Calu3 (cell line): ENCODE results near the gene HPSE2. TPM values are rescaled to one million over a fixed set of nuclear protein-coding genes. Genes with fewer than 3 reads are reported as not detected.

Experiments used
- BruUV-seq: library from RNA; stranded (reverse); fragments of 400-500 nt; replicated peaks from 2 replicates; lab custom pipeline; 2021; lab: Mats Ljungman, UMichigan
- CTCF ChIA-PET: fragments of 300-600 bp; sonication (Branson Sonifier 250); formaldehyde crosslinking; loops from one replicate; lab custom pipeline; 2022; ENCODE audit warnings: antibody characterized with exemption; lab: Charles Lee
- DNase-seq: peaks from one replicate; pipeline ENCODE4 v3.0.0; 2022
- H3K27ac Mint-ChIP-seq: one replicate; pipeline ENCODE4 v1.8.0; 2022; ENCODE audit warnings: mixed read lengths; ENCODE audit not compliant: unreplicated experiment
- H3K27me3 Mint-ChIP-seq: one replicate; pipeline ENCODE4 v1.8.0; 2022; ENCODE audit warnings: mixed read lengths; ENCODE audit not compliant: unreplicated experiment
- H3K36me3 Mint-ChIP-seq: one replicate; pipeline ENCODE4 v1.8.0; 2022; ENCODE audit warnings: mild to moderate bottlenecking, moderate library complexity, mixed read lengths; ENCODE audit not compliant: insufficient read depth, unreplicated experiment
- H3K4me1 Mint-ChIP-seq: one replicate; pipeline ENCODE4 v1.8.0; 2022; ENCODE audit warnings: mild to moderate bottlenecking, low read depth, mixed read lengths; ENCODE audit not compliant: unreplicated experiment
- H3K4me3 Mint-ChIP-seq: one replicate; pipeline ENCODE4 v1.8.0; 2022; ENCODE audit warnings: mild to moderate bottlenecking, low read depth, moderate library complexity, mixed read lengths; ENCODE audit not compliant: unreplicated experiment
- H3K9me3 Mint-ChIP-seq: one replicate; pipeline ENCODE4 v1.8.0; 2022; ENCODE audit warnings: low read depth, mixed read lengths; ENCODE audit not compliant: unreplicated experiment
- intact Hi-C: fragments of 100-400 bp; cut with micrococcal nuclease; formaldehyde crosslinking; loops from one replicate; pipeline ENCODE4 v1.10.0; 2022; ENCODE audit not compliant: unreplicated experiment
- total RNA-seq: library from RNA; stranded (reverse); gene quantifications from 2 replicates; pipeline ENCODE4 v1.2.3, GENCODE V29; 2022
- TF ChIP-seq, protein P1 (sequence below): fragments of 200-600 bp; IDR thresholded peaks from one replicate; pipeline ENCODE4 v1.8.0; 2022; ENCODE audit warnings: antibody characterized with exemption; ENCODE audit not compliant: unreplicated experiment

HPSE2 gene
- total RNA-seq, 1 experiment from 2014 or later, result not detected

DNA sequence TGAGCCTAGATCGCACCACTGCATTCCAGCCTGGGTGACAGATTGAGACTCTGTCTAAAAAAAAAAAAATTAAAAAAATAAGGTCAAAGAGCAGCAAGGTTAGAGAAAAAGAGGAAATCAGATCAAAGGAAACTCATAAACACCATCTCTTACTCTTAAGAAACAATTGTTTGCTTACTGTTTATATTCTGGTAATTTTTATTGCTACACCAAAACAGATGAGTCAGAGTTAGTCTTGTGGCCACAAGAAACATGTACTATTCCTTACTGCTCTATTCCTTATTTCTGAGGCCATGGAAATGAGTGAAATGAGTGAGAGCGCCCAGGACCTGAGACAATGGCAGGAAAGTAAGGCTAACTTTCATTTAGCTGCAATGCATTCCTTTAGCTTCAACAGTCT is 387.3 kb downstream of the HPSE2 start:
- no peaks in the 10 kb centered on the region for H3K9me3 Mint-ChIP-seq
- intact Hi-C loops, result no loop called here
- no peak overlapping the region for H3K27ac Mint-ChIP-seq
- H3K4me3 Mint-ChIP-seq, result no peak overlapping the region
- H3K27me3 Mint-ChIP-seq, result peaks cover 28% of the 10 kb centered on the region
- DNase-seq, result no peak
- H3K36me3 Mint-ChIP-seq, result no peaks in the 10 kb centered on the region
- no peaks in the 10 kb centered on the region for H3K4me1 Mint-ChIP-seq
- TF ChIP-seq, protein P1, sequence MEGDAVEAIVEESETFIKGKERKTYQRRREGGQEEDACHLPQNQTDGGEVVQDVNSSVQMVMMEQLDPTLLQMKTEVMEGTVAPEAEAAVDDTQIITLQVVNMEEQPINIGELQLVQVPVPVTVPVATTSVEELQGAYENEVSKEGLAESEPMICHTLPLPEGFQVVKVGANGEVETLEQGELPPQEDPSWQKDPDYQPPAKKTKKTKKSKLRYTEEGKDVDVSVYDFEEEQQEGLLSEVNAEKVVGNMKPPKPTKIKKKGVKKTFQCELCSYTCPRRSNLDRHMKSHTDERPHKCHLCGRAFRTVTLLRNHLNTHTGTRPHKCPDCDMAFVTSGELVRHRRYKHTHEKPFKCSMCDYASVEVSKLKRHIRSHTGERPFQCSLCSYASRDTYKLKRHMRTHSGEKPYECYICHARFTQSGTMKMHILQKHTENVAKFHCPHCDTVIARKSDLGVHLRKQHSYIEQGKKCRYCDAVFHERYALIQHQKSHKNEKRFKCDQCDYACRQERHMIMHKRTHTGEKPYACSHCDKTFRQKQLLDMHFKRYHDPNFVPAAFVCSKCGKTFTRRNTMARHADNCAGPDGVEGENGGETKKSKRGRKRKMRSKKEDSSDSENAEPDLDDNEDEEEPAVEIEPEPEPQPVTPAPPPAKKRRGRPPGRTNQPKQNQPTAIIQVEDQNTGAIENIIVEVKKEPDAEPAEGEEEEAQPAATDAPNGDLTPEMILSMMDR, result no peak
- no TSS peak for BruUV-seq
- CTCF ChIA-PET, result no interaction called here

DNA sequence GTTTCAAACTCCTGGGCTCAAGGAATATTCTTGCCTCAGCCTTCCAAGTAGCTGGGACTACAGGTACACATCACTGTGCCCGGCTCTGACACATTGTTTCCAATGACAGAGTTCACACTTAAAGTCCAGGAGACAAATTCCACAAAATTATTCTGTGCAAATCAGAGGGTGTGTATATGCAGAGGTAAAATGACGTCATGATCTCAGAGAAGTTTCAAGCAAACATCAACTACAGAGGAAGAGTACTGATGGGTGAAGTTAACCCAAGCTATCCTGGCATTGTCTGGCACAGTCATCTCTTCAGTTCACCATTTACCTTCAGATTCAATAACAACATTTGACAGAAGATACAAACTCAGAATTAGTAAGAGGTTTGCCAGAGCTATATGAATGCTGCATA is 388.9 kb downstream of the HPSE2 start:
- H3K4me3 Mint-ChIP-seq, result no peak overlapping the region
- no peak overlapping the region for H3K27ac Mint-ChIP-seq
- H3K36me3 Mint-ChIP-seq, result no peaks in the 10 kb centered on the region
- H3K9me3 Mint-ChIP-seq, result no peaks in the 10 kb centered on the region
- BruUV-seq, result no TSS peak
- peaks cover 23% of the 10 kb centered on the region for H3K27me3 Mint-ChIP-seq
- DNase-seq, result no peak
- H3K4me1 Mint-ChIP-seq, result no peaks in the 10 kb centered on the region
- intact Hi-C loops, result no loop called here
- CTCF ChIA-PET, result no interaction called here
- TF ChIP-seq, protein P1, result no peak

DNA sequence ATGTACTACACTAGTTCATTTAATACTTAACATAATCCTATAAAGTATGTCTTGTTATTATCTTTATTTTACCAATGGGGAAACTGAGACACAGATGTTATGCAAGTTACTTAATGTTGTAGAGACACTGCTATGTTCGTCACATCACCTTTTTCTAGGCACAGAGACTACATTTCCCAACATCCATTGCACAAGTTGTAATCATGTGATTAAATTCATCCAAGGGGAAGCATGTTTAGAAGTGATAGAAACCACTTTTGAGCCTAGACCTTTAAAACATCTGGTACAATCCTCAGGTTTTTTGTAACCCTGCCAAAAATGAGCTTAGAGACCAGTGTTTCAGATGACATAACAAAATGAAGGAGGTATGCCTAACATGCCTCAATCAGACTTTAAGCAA is 402.1 kb downstream of the HPSE2 start:
- TF ChIP-seq, protein P1, result no peak
- CTCF ChIA-PET, result no interaction called here
- intact Hi-C loops, result no loop called here

DNA sequence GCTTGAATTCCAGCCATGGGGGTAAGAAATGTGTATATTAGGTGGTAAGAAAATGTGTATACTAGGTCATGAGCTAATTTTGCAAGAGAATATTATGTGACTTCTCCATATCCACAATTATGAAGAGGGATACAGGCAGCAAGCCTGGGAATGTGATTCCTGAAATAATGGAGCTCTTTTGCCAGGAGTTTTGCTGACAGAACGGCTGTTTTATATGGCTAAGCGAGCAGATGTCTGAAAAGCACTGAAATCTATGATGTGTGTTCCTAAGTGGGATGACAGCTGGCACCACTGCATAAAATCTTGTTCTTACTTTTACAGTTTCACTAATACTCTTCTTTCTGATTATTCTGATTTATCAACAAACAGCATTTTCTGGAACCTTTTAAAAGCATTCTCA is 402.9 kb downstream of the HPSE2 start:
- intact Hi-C loops, result no loop called here
- CTCF ChIA-PET, result no interaction called here
- Mint-ChIP-seq H3K27me3 (no peaks in the 10 kb centered on the region), H3K27ac (no peak overlapping the region), H3K4me3 (no peak overlapping the region), H3K9me3 (no peaks in the 10 kb centered on the region), H3K4me1 (no peaks in the 10 kb centered on the region), H3K36me3 (no peaks in the 10 kb centered on the region)
- no peak for DNase-seq
- BruUV-seq, result no TSS peak
- TF ChIP-seq, protein P1, result no peak

More for the DNA sequence above, 402.1 kb downstream of the HPSE2 start:
- Mint-ChIP-seq H3K27ac (no peak overlapping the region), H3K36me3 (no peaks in the 10 kb centered on the region), H3K9me3 (no peaks in the 10 kb centered on the region), H3K4me3 (no peak overlapping the region), H3K4me1 (no peaks in the 10 kb centered on the region), H3K27me3 (no peaks in the 10 kb centered on the region)
- no TSS peak for BruUV-seq
- DNase-seq, result no peak
